ENCODE measurements around the gene HOXB5.

HOXB5 gene

GRCh38 chr17:48601207-48601538 is 7.6 kb upstream of the HOXB5 start:
- DNase-seq: no peak

DNA sequence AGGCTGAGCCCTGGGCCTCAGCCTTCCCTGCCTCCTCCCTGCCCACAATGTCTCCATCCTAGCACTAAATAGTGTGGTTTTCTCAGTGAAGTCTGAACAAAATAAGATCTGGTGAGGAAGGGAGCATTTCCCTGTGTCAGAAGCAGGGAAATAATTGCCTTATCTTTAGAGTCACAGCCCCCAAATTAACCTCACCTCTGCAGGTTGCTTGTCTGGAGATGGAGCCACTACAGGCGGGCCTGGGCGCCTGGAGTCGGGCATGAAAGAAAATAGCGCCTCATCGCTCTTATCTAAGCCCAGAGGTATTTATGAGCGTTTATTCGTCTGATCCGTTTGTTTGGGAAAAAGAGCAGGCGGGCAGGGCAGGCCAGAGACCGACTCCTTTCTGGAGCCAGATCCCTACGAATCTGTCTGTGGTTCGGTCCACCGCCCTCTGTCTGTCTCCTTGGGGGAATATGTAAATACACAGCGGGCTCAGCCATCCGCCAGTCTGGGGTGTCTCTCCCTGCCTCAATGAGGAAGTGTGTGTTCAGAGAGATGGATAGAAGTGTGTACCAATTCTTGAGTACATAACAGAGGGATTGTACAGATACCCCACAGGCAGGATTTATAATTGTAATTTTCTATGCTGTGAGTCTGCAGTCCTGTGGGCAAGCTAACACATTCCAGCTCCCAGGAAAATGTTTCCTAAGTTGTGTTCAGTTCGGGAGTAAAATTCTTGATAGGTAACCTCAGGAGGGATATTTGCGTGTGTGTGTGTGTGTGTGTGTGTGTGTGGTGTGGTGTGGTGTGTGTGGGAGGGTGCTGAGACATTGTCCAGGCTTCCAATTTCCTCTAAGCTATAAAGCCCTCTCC is 6.9 kb upstream of the HOXB5 start:
- DNase-seq: peak; percentile 57

GRCh38 chr17:48599354-48599753 is 5.8 kb upstream of the HOXB5 start:
- DNase-seq: no peak

- no peak for DNase-seq
Measured at GRCh38 chr17:48598736-48599135, 5.2 kb upstream of the HOXB5 start.

- peak; percentile 32 for DNase-seq
Measured at GRCh38 chr17:48597778-48598631, 4.4 kb upstream of the HOXB5 start.

DNA sequence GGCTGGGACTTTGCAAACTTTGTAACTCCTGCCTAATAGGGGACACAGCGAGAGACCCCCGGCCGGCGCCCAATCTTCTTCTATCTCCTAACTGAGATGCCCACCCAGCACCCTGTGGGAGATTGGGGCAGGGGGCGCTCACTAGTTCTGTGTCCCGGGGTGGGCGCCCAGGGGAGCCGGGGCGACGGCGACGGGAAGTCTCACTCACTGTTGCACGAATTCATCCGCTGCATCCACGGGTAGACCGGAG is 3.9 kb upstream of the HOXB5 start:
- DNase-seq: no peak

DNA sequence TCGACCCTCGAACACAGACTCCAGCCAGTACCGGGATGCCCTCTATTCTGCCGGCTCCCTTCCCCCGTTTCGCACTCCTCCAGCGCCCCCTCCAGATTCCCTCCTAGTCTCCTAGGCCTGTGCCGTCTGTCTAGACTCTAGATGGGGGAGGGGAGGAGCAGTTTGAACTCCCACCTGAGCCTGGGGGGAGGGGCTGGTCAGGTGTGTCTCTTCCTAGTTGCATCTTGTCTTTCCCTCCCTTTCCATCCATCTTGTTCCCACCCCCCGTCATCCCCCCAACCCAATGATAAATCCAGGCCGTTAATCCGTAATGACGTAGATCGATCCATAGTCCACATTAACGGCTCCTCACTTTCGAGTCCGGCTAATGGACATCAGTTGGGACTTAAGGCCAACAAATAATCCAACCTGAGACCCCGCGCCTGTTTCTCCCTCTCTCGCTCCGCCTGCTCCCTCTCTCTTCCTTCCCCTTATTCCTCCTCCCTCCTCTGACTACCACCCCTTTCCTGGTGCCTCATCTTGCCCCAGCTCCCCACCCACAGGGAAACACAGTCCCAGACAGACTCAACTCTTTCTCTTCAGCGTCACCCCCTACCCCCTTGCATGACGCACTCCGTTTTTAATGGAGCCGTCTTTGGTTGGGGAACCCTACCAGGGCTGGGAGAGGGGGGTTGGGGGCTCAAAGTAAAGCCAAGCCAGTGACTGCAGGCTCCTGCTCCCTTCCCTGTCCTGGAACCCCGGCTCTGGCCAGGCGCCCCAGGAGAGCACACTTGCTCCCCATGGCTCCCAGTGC is 3.4 kb upstream of the HOXB5 start:
- no peak for DNase-seq

- no peak for DNase-seq
Measured at GRCh38 chr17:48596000-48596734, 2.6 kb upstream of the HOXB5 start.

GRCh38 chr17:48595278-48595999 is 1.9 kb upstream of the HOXB5 start:
- DNase-seq: no peak

DNA sequence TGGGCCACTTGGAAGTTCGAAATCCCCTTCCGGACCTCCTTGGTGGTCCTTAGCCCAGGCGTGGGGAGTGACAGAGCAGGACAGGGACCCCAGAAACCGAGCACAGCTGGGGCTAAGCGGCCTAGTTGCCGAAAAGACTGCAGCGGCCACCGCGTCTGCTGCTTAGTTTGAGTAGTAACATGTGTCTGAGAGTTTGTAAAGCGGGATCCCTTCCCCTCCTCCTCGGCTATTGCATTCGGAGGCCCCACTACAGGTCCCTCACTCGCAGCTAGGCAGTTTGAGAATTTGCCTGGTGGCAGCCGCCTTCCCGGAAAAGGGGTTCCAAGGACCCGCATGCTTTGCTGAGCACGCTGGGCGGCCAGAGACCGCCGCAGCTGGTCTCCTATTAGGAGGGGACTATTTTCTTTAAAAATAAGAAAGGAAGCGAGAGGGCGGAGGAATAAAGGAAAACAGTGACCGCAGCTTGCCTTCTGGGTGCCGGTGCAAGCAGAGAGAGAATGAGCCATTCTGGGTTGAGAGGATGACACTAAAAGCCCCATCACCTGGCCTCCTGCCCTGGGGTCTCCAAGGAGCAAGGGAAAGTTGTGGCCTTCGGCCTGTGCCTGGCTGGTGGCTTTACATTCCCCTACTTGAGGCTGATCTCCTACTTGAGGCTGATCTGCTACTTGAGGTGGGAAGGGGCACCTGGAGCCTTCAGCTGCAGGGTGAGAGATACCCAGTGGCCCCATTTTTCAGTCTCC is 1.1 kb upstream of the HOXB5 start:
- DNase-seq: no peak

- DNase-seq: peak; percentile 31
Measured at GRCh38 chr17:48593840-48594537, 410 bp upstream of the HOXB5 start.

DNA sequence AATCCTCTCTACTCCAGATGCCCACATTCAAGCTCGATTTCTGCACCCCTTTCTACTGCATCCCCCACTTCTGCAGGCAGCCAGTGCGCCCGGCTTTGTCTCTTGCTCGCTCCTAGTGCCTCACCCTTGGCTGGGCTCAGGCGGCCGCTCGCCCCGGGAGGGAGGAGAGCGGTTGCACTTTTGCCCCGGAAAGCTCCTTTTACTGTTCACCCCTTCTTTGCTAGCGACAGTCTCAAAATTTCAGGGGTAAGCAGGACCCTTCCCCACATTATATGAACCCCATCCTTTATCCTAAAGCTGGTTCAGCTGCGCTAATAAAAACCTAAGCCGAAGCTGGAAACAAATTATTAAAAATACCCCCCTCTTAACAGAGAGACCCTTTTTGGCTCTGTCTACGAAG is 1.0 kb downstream of the HOXB5 start:
- no peak for DNase-seq

DNA sequence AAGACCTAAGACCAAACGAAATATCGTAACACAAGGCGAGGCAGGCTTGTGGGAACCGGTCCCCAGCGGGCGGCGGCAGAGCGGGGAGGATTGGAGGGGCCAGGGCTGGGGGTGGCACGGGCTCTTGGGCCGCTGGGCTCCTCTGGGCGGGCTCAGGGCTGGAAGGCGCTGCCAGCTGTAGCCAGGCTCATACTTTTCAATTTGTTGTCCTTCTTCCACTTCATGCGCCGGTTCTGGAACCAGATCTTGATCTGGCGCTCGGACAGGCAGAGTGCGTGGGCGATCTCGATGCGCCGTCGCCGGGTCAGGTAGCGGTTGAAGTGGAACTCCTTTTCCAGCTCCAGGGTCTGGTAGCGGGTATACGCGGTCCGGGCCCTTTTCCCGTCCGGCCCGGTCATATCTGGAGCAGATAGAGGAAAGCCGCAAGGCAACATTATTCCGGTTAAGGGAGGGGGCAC is 1.5 kb downstream of the HOXB5 start:
- DNase-seq: no peak

GRCh38 chr17:48591255-48592056 is 2.1 kb downstream of the HOXB5 start:
- DNase-seq: no peak

- no peak for DNase-seq
Measured at GRCh38 chr17:48590607-48591161, 2.9 kb downstream of the HOXB5 start.

DNA sequence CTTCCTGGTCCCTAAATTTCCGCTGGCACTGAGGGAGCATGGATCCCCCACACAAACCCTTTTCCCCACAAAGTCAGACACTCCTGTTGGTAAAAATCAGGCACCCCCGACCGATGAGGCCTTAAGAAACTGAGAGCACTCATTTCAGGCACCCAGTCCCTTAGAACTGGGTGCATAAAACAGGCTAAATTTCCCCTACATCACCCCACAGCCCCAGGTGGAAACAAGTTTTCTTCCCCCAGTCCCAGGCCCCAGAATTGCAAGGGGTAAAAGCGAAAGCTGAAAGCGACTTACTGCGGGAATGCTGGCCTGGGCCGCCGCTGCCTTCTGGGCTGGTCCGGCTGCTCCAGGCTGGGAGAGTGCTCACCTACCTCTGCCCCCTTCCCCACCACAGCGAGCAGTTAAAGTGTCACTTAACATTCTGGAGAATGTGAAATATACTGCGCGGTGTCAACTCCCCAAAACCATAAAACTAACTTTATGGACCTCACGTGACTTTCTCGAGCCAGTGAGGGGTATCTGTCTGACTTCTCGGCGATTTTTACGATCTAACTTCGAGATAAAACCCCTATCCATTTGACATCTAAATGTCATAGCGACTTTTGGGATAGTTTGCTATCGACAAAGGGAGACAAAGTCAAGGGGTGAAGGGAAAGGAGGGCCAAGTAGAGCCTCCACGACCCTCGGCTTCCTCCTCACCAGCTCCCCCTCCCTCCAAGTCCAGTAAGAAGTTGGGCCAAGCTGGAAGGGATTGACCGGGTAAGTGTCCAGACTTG is 3.6 kb downstream of the HOXB5 start, which contains the start of gene HOXB3:
TSS of gene HOXB3 (minus strand) at position 411 of the 776 bp plus-strand sequence. CDS start 37,767 bp downstream, outside the sequence.
- no peak for DNase-seq

GRCh38 chr17:48589060-48589830 is 4.3 kb downstream of the HOXB5 start:
- no peak for DNase-seq

DNA sequence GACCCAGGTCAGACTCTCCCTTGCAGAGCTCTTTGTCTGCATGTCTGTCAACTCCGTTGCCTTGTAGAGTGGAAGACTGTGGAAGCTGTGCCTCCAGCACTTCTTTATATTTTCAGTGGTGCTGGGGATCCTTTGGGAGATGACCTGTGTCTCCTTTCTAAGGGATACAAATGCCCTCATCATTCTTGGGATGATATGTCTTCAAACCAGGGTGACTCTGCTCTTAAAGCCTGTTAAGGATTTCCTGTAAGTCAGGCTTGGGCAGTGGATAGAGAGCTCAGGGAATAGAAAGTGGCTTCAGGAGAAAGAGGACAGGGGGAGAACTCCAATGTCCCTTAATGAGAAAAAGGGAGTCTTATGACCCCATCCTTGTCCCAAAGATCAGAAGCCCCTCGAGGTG is 5.1 kb downstream of the HOXB5 start:
- DNase-seq: no peak
